Esophagus muscularis mucosa (tissue), 4 donors: Measurements from ENCODE around the gene YDJC. TPM values are rescaled to one million over a fixed set of nuclear protein-coding genes. Genes with fewer than 3 reads are reported as not detected.

Experiments
- DNase-seq: peaks from one replicate; pipeline ENCODE4 v3.0.0-alpha.2; 2017; ENCODE audit errors: extremely low spot score
- H3K27ac ChIP-seq, 4 donors: fragments of 200-600 bp; sonication (generic); replicated peaks in 1 of 4; 1 replicate in 3 of 4; 2 replicates in 1 of 4; pipeline ENCODE4 v1.5.1; 2016 to 2019; ENCODE audit warnings: mild to moderate bottlenecking in 1 of 4
- H3K27me3 ChIP-seq, 4 donors: fragments of 200-600 bp; sonication (generic); one replicate each; pipeline versions ENCODE4 v1.5.1 to v1.6.0; 2016 to 2019
- H3K36me3 ChIP-seq, 4 donors: fragments of 200-600 bp; sonication (generic); one replicate each; pipeline ENCODE4 v1.5.1; 2016 to 2019
- H3K4me1 ChIP-seq, 4 donors: fragments of 200-600 bp; sonication (generic); one replicate each; pipeline ENCODE4 v1.5.1; 2016 to 2019
- H3K4me3 ChIP-seq, 4 donors: fragments of 200-600 bp; sonication (generic); 1 replicate in 2 of 4; 2 replicates in 2 of 4; pipeline ENCODE4 v1.5.1; 2016 to 2019; ENCODE audit warnings: mild to moderate bottlenecking in 4 of 4, moderate library complexity in 1 of 4
- H3K9me3 ChIP-seq, 4 donors: fragments of 200-600 bp; sonication (generic); 1 replicate in 3 of 4; 2 replicates in 1 of 4; pipeline ENCODE4 v1.5.1; 2016 to 2019
- CTCF ChIP-seq, 3 experiments: fragments of 200-600 bp in 2 of 3; fragments of 450-650 bp in 1 of 3; sonication (generic) in 2 of 3; IDR thresholded peaks; one replicate each; pipeline ENCODE4 v1.5.1; 2017 to 2019; ENCODE audit warnings: antibody characterized with exemption in 3 of 3, mild to moderate bottlenecking in 2 of 3, moderate library complexity in 1 of 3
- EP300 ChIP-seq: sonication (generic); formaldehyde crosslinking; IDR thresholded peaks from one replicate; pipeline ENCODE4 v1.6.1; 2017; ENCODE audit warnings: antibody characterized with exemption
- POLR2A ChIP-seq: fragments of 450-650 bp; IDR thresholded peaks from one replicate; pipeline ENCODE4 v1.6.1; 2017; ENCODE audit warnings: antibody characterized with exemption, moderate library complexity, mild to moderate bottlenecking, low read depth
- POLR2AphosphoS5 ChIP-seq, 2 donors: sonication (generic); formaldehyde crosslinking; IDR thresholded peaks; one replicate each; pipeline ENCODE4 v1.6.1; 2017; ENCODE audit warnings: antibody characterized with exemption in 2 of 2
- WGBS: methylation state at CpG from one replicate; pipeline ENCODE4 v1.1.5; 2018; 5-methylcytosine and 5-hydroxymethylcytosine counted together
- intact Hi-C: fragments of 100-400 bp; cut with DNase I; formaldehyde crosslinking; loops from one replicate; pipeline ENCODE4 v1.15.1; 2023
- total RNA-seq, 4 donors: library from RNA; depleted of rRNA; stranded (reverse); fragments of >200 nt; gene quantifications; one replicate each; pipeline versions ENCODE4 v1.1.0 to v1.2.1, GENCODE V29; 2016

The YDJC gene
- total RNA-seq, 4 donors from 2014 or later, result 13.7 to 33.7 (median 26.2) TPM

GRCh38 chr22:21643533-21644357, 13.9 kb upstream of the YDJC start:
- no peaks in the 10 kb centered on the region for H3K9me3 ChIP-seq
- peaks cover 0 to 35% (median 10%) of the 10 kb centered on the region in 4 donors for H3K36me3 ChIP-seq
- 90% methylated on average over 16 of the region's 22 CpGs for WGBS
- H3K4me1 ChIP-seq, result peaks cover 20 to 36% (median 31%) of the 10 kb centered on the region in 4 donors
- no peak overlapping the region for H3K27ac ChIP-seq
- DNase-seq, result no peak
- intact Hi-C loops, result no loop called here
- TF ChIP-seq POLR2AphosphoS5 (IDR thresholded peaks at IDR 0.05) (no peak), POLR2A (no peak), EP300 (no peak), CTCF (IDR thresholded peaks at IDR 0.05) (no peak)
- peak overlapping the region in 1 of 4 donors; percentile 84 for H3K4me3 ChIP-seq
- no peaks in the 10 kb centered on the region for H3K27me3 ChIP-seq

- WGBS, result 1% methylated on average over 28 of the region's 56 CpGs
- Histone ChIP-seq H3K27ac (peak overlapping the region; percentile 46 to 84 (median 80)), H3K36me3 (peaks cover 0 to 28% (median 10%) of the 10 kb centered on the region in 4 donors), H3K4me1 (peaks cover 20 to 36% (median 31%) of the 10 kb centered on the region in 4 donors), H3K9me3 (no peaks in the 10 kb centered on the region), H3K27me3 (no peaks in the 10 kb centered on the region), H3K4me3 (peak overlapping the region; percentile 73 to 84 (median 75))
- intact Hi-C loops, result no loop called here
- TF ChIP-seq POLR2AphosphoS5 (IDR thresholded peaks at IDR 0.05) (no peak), CTCF (IDR thresholded peaks at IDR 0.05) (peak; percentile 26 to 48 (median 27))
- DNase-seq, result no peak
These were observed 13.0 kb upstream of the YDJC start for GRCh38 chr22:21642584-21643448.

GRCh38 chr22:21641789-21642583, 12.2 kb upstream of the YDJC start, which contains the start of gene SDF2L1:
Gene SDF2L1 (plus strand): TSS chr22:21642302. CDS start chr22:21642337, 35 bp downstream.
- H3K36me3 ChIP-seq, result peaks cover 0 to 23% (median 10%) of the 10 kb centered on the region in 4 donors
- 1% methylated on average over 29 of the region's 76 CpGs for WGBS
- intact Hi-C loops, result no loop called here
- no peaks in the 10 kb centered on the region for H3K9me3 ChIP-seq
- peak within 1 kb of the TSS; percentile 73 to 84 (median 75) for H3K4me3 ChIP-seq
- peak; percentile 15 to 37 (median 20) for TF ChIP-seq CTCF (IDR thresholded peaks at IDR 0.05)
- peak; percentile 79 to 83 for TF ChIP-seq POLR2AphosphoS5 (IDR thresholded peaks at IDR 0.05)
- no peak for TF ChIP-seq EP300
- TF ChIP-seq POLR2A, result no peak
- H3K27ac ChIP-seq, result peak within 1 kb of the TSS; percentile 59 to 84 (median 80)
- peak; percentile 100 for DNase-seq
- H3K4me1 ChIP-seq, result peaks cover 20 to 36% (median 30%) of the 10 kb centered on the region in 4 donors
- no peaks in the 10 kb centered on the region for H3K27me3 ChIP-seq

GRCh38 chr22:21641417-21641788, 11.6 kb upstream of the YDJC start:
- Histone ChIP-seq H3K9me3 (no peaks in the 10 kb centered on the region), H3K36me3 (peaks cover 0 to 21% (median 10%) of the 10 kb centered on the region in 4 donors), H3K27me3 (no peaks in the 10 kb centered on the region), H3K4me3 (peak overlapping the region; percentile 73 to 84 (median 75)), H3K27ac (peak overlapping the region; percentile 14 to 83 (median 66)), H3K4me1 (peaks cover 16 to 30% (median 25%) of the 10 kb centered on the region in 4 donors)
- 5% methylated on average over 9 of the region's 9 CpGs for WGBS
- TF ChIP-seq CTCF (IDR thresholded peaks at IDR 0.05) (peak; percentile 21 to 50 (median 45)), EP300 (no peak), POLR2AphosphoS5 (IDR thresholded peaks at IDR 0.05) (no peak), POLR2A (no peak)
- intact Hi-C loops, result no loop called here
- no peak for DNase-seq
